HL-60 (cell line): ENCODE measurements around the gene MYL6B.
"Not testable (repeated sequence)": the region's sequence is repeated elsewhere in the genome, so short reads cannot be mapped to it uniquely, and the experiment has no call there.

ENCODE experiments used
- DNase-seq, 2 experiments: peaks; one replicate each; pipeline ENCODE4 v3.0.0-alpha.2; 2010 to 2020; ENCODE audit warnings: low read depth in 1 of 2, low spot score in 1 of 2
- H3K27ac ChIP-seq: fragments of 250-450 bp; sonication (Bioruptor Pico); replicated peaks from 2 replicates; pipeline ENCODE4 v1.5.1; 2020; ENCODE audit warnings: mild to moderate bottlenecking, moderate library complexity
- H3K27me3 ChIP-seq: fragments of 250-450 bp; sonication (Bioruptor Pico); 2 replicates; pipeline ENCODE4 v1.5.1; 2021; ENCODE audit warnings: mild to moderate bottlenecking, moderate library complexity; ENCODE audit not compliant: insufficient read depth, poor library complexity, severe bottlenecking
- H3K4me3 ChIP-seq: replicated peaks from 2 replicates; pipeline ENCODE4 v1.5.1; 2011; ENCODE audit warnings: mild to moderate bottlenecking, control low read depth, low read length; ENCODE audit not compliant: insufficient read depth
- CTCF ChIP-seq: IDR thresholded peaks from one replicate; pipeline ENCODE4 v1.5.1; 2011; ENCODE audit warnings: low read length, control low read depth, inconsistent platforms; ENCODE audit not compliant: insufficient read depth
- GABPA ChIP-seq: IDR thresholded peaks from 2 replicates; pipeline ENCODE4 v1.6.1; 2012; ENCODE audit warnings: low read depth
- POLR2AphosphoS5 ChIP-seq: IDR thresholded peaks from 2 replicates; pipeline ENCODE4 v1.6.1; 2012; ENCODE audit warnings: low read depth
- REST ChIP-seq: IDR thresholded peaks from 2 replicates; pipeline ENCODE4 v1.6.1; 2012; ENCODE audit warnings: low read depth; ENCODE audit not compliant: insufficient replicate concordance
- SPI1 ChIP-seq: IDR thresholded peaks from 2 replicates; pipeline ENCODE4 v1.6.1; 2012; ENCODE audit warnings: low read depth, mild to moderate bottlenecking, borderline replicate concordance

MYL6B gene

GRCh38 chr12:56190695-56191155 is 38.3 kb downstream of the MYL6B start:
- H3K27ac ChIP-seq: peak overlapping the region; percentile 71
- no peaks in the 10 kb centered on the region for H3K27me3 ChIP-seq
- DNase-seq: no peak
- TF ChIP-seq GABPA: no peak
- no peak for TF ChIP-seq CTCF
- TF ChIP-seq REST: no peak
- no peak for TF ChIP-seq SPI1
- TF ChIP-seq POLR2AphosphoS5: no peak
- peak overlapping the region; percentile 77 for H3K4me3 ChIP-seq

GRCh38 chr12:56192582-56192981 is 40.2 kb downstream of the MYL6B start:
- no peak for TF ChIP-seq GABPA
- no peak for TF ChIP-seq POLR2AphosphoS5
- TF ChIP-seq REST: no peak
- no peak for TF ChIP-seq CTCF
- no peak for TF ChIP-seq SPI1
- DNase-seq: no peak
- Histone ChIP-seq H3K27ac (no peak overlapping the region), H3K4me3 (no peak overlapping the region), H3K27me3 (no peaks in the 10 kb centered on the region)

- Histone ChIP-seq H3K4me3 (no peak overlapping the region), H3K27ac (no peak overlapping the region), H3K27me3 (no peaks in the 10 kb centered on the region)
- TF ChIP-seq GABPA (no peak), CTCF (peak; percentile 75)
- peak in 1 of 2 experiments; percentile 90 for DNase-seq
Observed at GRCh38 chr12:56193025-56193578, 40.7 kb downstream of the MYL6B start.

- not testable (repeated sequence) for H3K27me3 ChIP-seq, H3K4me3 ChIP-seq, DNase-seq, H3K27ac ChIP-seq
Observed at GRCh38 chr12:56196818-56197550, 44.6 kb downstream of the MYL6B start.
